ENCODE data around the gene ZNF782.

- TF ChIP-seq CTCF (IDR thresholded peaks at IDR 0.05; ENCODE audit: insufficient read depth, low read length, poor library complexity, severe bottlenecking) (no peak), EZH2phosphoT487 (conservative IDR thresholded peaks at IDR 0.05; ENCODE audit: low read length) (no peak)
These were observed 72.1 kb downstream of the ZNF782 start for GRCh38 chr9:96782235-96782634.

Measured in SU-DHL-6 (cell line).